Ovary (tissue), 9 donors: ENCODE data around the gene FARP1. TPM values are rescaled to one million over a fixed set of nuclear protein-coding genes. Genes with fewer than 3 reads are reported as not detected.

Experiments used
- DNase-seq, 5 donors: peaks; one replicate each; pipeline ENCODE4 v3.0.0-alpha.2; 2019 to 2020
- H3K27ac ChIP-seq, 2 donors: fragments of 200-600 bp; one replicate each; pipeline versions ENCODE4 v1.5.1 to v1.8.0; 2019 to 2022
- H3K27me3 ChIP-seq: fragments of 200-600 bp; one replicate; pipeline ENCODE4 v1.8.0; 2022
- H3K36me3 ChIP-seq: fragments of 200-600 bp; sonication (generic); one replicate; pipeline ENCODE4 v1.5.1; 2019
- H3K4me1 ChIP-seq: one replicate; pipeline ENCODE4 v1.8.1; 2013; ENCODE audit warnings: mild to moderate bottlenecking, moderate library complexity; ENCODE audit not compliant: insufficient read depth
- H3K4me3 ChIP-seq: fragments of 200-600 bp; sonication (generic); one replicate; pipeline ENCODE4 v1.5.1; 2017
- H3K9me3 ChIP-seq, 2 donors: fragments of 200-600 bp in 1 of 2; sonication (generic) in 1 of 2; one replicate each; pipeline versions ENCODE4 v1.5.1 to v1.8.1; 2013 to 2019; ENCODE audit warnings: mild to moderate bottlenecking in 1 of 2, moderate library complexity in 1 of 2
- EP300 ChIP-seq: sonication (generic); formaldehyde crosslinking; IDR thresholded peaks from one replicate; pipeline ENCODE4 v1.6.1; 2017; ENCODE audit warnings: antibody characterized with exemption
- POLR2A ChIP-seq: fragments of 450-650 bp; IDR thresholded peaks from one replicate; pipeline ENCODE4 v1.6.1; 2017; ENCODE audit warnings: antibody characterized with exemption, mild to moderate bottlenecking, moderate library complexity
- WGBS, 3 donors: extraction: QIAGEN DNeasy Blood & Tissue Kit in 1 of 3; methylation state at CpG; one replicate each; pipeline versions ENCODE4 v1.1.5 to v1.1.7; 2013 to 2017; 5-methylcytosine and 5-hydroxymethylcytosine counted together
- intact Hi-C, 4 donors: fragments of 100-400 bp; cut with DNase I; formaldehyde crosslinking; loops; one replicate each; pipeline versions ENCODE4 v1.11.0 to v1.15.1; 2022 to 2023
- polyA plus RNA-seq, 2 donors: library from polyadenylated mRNA; stranded (reverse); fragments of 200-250 nt in 1 of 2; fragments of 350-450 nt in 1 of 2; fragmentation: Illumina TruSeq in 1 of 2; extraction: RNeasy Lipid Tissue Mini Kit (QIAGEN cat#74804) in 1 of 2; gene quantifications; one replicate each; pipeline ENCODE4 v1.2.3, GENCODE V29; 2013 to 2014
- total RNA-seq, 7 donors: library from RNA; depleted of rRNA in 2 of 7; stranded (reverse); fragments of >200 nt in 2 of 7; fragmentation: NEBNext Ultra II Directional in 3 of 7; extraction: Animal tissue kit (Norgen Biotek cat#: 25700) in 3 of 7; gene quantifications; one replicate each; pipeline versions ENCODE4 v1.1.0 to v1.2.4, GENCODE V29; 2016 to 2023
- TF ChIP-seq, protein P1 (sequence below), 3 donors: fragments of 450-650 bp in 2 of 3; fragments of 200-600 bp in 1 of 3; IDR thresholded peaks; one replicate each; pipeline versions ENCODE4 v1.5.1 to v1.8.0; 2016 to 2022; ENCODE audit warnings: antibody characterized with exemption in 3 of 3, mild to moderate bottlenecking in 1 of 3
- donor health status: DM: no; HTN: no; CAD: no; lungs with moderate emphysema.
- donor health status: DM: no; HTN: no; CAD: no.
- donor health status: Bipolar disorder and iron deficiency.
- donor health status: DM: yes; HTN: yes; CAD: no.
- donor health status: DM: no; HTN: no; CAD: no.
- donor health status: DM: yes; HTN: yes; CAD: no.

FARP1 gene
- total and polyA plus RNA-seq, 9 donors, result 10.2 to 90.1 (median 35.6) TPM

DNA sequence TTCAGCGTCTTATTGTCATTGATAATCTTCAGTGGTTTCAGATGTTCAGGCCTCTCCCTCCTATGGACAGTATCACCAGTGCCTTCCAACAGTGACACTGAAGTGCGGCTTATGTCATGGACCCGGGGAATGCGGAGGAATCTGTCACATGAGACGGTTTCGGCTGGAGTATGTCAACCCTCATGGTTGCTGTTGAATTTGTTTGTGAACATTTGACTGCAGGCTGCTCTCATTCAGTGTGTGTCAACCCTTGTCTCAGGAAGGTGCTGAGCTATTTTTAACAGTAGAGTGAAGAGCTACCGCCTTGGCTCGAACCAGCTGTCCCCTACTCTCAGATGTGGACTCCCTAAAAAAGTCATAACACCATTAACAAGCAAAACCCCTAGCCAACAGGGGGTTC lies 173.0 kb downstream of the FARP1 start:
- Histone ChIP-seq H3K4me3 (no peak overlapping the region), H3K9me3 (no peaks in the 10 kb centered on the region), H3K36me3 (no peaks in the 10 kb centered on the region), H3K27me3 (no peaks in the 10 kb centered on the region), H3K27ac (no peak overlapping the region), H3K4me1 (no peaks in the 10 kb centered on the region)
- TF ChIP-seq EP300 (no peak), POLR2A (no peak)
- TF ChIP-seq, protein P1, sequence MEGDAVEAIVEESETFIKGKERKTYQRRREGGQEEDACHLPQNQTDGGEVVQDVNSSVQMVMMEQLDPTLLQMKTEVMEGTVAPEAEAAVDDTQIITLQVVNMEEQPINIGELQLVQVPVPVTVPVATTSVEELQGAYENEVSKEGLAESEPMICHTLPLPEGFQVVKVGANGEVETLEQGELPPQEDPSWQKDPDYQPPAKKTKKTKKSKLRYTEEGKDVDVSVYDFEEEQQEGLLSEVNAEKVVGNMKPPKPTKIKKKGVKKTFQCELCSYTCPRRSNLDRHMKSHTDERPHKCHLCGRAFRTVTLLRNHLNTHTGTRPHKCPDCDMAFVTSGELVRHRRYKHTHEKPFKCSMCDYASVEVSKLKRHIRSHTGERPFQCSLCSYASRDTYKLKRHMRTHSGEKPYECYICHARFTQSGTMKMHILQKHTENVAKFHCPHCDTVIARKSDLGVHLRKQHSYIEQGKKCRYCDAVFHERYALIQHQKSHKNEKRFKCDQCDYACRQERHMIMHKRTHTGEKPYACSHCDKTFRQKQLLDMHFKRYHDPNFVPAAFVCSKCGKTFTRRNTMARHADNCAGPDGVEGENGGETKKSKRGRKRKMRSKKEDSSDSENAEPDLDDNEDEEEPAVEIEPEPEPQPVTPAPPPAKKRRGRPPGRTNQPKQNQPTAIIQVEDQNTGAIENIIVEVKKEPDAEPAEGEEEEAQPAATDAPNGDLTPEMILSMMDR (IDR thresholded peaks at IDR 0.05), result no peak
- intact Hi-C loops, result no loop called here
- DNase-seq, result no peak
- WGBS, 3 donors, result 88 to 94% (median 92%) methylated on average over 8 of the region's 8 CpGs

DNA sequence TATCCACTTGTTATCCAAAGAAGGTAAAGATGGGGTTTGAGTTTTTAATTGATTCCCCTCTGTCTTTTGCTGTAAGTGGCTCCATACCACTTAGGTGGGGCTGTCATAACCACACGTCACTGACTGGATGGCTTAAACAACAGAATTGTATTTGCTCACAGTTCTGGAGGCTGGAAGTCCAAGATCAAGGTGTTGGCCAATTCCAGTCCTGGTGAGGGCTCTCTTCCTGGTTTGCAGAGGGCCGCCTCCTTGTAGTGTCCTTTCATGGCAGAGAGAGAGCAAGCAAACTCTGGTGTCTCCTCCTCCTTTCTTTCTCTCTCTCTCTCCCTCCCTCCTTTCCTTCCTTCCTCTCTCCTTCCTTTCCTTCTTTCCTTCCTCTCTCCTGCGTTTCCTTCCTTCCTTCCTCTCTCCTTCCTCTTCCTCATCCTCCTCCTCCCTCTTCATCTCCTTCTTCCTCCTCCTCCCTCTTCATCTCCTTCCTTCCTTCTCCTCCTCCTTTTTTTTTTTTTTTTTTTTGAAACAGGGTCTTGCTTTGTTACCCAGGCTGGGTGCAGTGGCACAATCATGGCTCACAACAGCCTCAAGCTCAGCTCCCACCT lies 174.8 kb downstream of the FARP1 start:
- H3K27ac ChIP-seq, result no peak overlapping the region
- H3K9me3 ChIP-seq, result no peaks in the 10 kb centered on the region
- intact Hi-C loops, result no loop called here
- no peaks in the 10 kb centered on the region for H3K27me3 ChIP-seq
- no peaks in the 10 kb centered on the region for H3K36me3 ChIP-seq
- 97 to 100% (median 98%) methylated on average over 3 of the region's 3 CpGs for WGBS, 3 donors
- H3K4me1 ChIP-seq, result no peaks in the 10 kb centered on the region
- DNase-seq, result no peak
- no peak for TF ChIP-seq EP300
- no peak for TF ChIP-seq POLR2A
- TF ChIP-seq, protein P1 (IDR thresholded peaks at IDR 0.05), result no peak
- no peak overlapping the region for H3K4me3 ChIP-seq

DNA sequence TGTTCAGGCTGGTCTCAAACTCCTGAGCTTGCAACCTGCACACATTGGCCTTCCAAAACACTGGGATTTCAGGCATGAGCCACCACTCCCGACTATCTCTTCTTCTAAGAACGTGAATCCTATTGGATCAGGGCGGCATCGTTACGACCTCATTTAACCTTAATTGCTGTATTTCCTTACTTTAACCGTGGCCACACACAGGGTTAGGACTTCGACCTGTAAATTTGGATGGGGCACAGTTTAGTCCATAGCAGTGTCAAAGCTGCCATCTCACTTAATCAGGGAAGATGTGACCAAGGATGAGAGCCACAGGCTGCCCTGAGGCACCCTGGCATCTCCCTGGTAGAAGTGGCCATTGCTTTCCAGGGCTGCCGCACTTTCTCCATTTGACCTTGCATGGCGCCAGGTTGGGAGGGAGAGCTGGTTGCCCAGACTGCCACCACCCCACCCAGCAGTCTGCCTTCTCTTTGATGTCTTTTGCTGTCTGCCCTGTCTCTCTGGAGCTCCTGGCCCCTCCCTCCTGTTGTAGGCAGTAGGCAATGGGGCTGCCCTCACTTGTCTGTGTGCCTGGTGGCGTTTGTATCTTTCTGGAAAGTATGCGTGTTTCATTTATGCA lies 175.5 kb downstream of the FARP1 start:
- Histone ChIP-seq H3K4me1 (no peaks in the 10 kb centered on the region), H3K9me3 (no peaks in the 10 kb centered on the region)
- 90 to 98% (median 94%) methylated on average over 11 of the region's 11 CpGs for WGBS, 3 donors

DNA sequence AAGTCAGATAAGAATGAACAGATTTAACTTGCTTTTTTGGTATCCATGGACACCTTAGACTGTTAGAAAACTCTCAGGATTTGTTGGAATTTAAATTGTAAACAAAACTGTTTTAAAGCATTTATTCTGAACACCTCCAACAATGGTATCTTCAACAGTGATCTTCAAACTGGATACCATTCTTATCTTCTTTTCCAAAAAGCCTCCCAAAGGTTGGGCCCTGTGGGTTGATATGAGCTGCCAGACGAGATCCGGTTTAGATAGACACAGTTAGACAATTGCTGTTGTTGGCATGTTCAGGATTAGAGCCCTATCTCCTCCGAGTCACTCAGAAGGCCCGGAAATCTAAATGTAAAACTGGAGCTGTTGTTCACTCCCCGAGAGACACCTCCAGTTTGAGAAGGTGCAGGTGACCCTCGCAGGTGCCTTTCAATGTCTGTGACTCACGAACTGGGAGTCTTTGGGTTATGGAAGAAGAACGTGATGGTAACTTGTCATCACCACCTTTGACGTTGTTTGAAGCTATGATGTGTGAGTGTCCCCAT lies 177.7 kb downstream of the FARP1 start:
- Histone ChIP-seq H3K36me3 (no peaks in the 10 kb centered on the region), H3K9me3 (no peaks in the 10 kb centered on the region), H3K27me3 (no peaks in the 10 kb centered on the region), H3K4me1 (peaks cover 2% of the 10 kb centered on the region), H3K4me3 (no peak overlapping the region), H3K27ac (no peak overlapping the region)
- intact Hi-C loops, result no loop called here
- no peak for TF ChIP-seq EP300
- no peak for TF ChIP-seq POLR2A
- TF ChIP-seq, protein P1 (IDR thresholded peaks at IDR 0.05), result no peak
- WGBS, 3 donors, result 94 to 100% (median 95%) methylated on average over 9 of the region's 9 CpGs
- DNase-seq, result no peak

More for the DNA sequence above, 175.5 kb downstream of the FARP1 start:
- intact Hi-C loops, result no loop called here
- H3K27me3 ChIP-seq, result no peaks in the 10 kb centered on the region
- no peak overlapping the region for H3K27ac ChIP-seq
- TF ChIP-seq, protein P1 (IDR thresholded peaks at IDR 0.05), result no peak
- TF ChIP-seq POLR2A, result no peak
- no peak for TF ChIP-seq EP300
- H3K36me3 ChIP-seq, result no peaks in the 10 kb centered on the region
- no peak for DNase-seq
- no peak overlapping the region for H3K4me3 ChIP-seq
